PC-9 (cell line): Measurements from ENCODE around the gene INPP5A.

ENCODE experiments used
- CTCF ChIP-seq: fragments of 200-600 bp; sonication (generic); conservative IDR thresholded peaks from 2 replicates; pipeline ENCODE4 v1.6.1; 2017; ENCODE audit warnings: mixed run types, antibody characterized with exemption, mild to moderate bottlenecking, moderate library complexity
- EZH2 ChIP-seq: fragments of 200-600 bp; sonication (generic); IDR thresholded peaks from 2 replicates; pipeline ENCODE4 v1.8.0; 2017; ENCODE audit warnings: antibody characterized with exemption, low read depth

GRCh38 chr10:132585732-132586722, 48.4 kb downstream of the INPP5A start:
- TF ChIP-seq CTCF: no peak
- TF ChIP-seq EZH2: no peak
